Caco-2 (cell line): ENCODE data around the gene TRIM54. TPM values are rescaled to one million over a fixed set of nuclear protein-coding genes. Genes with fewer than 3 reads are reported as not detected.
"Not testable (repeated sequence)": the region's sequence is repeated elsewhere in the genome, so short reads cannot be mapped to it uniquely, and the experiment has no call there.

Experiments used
- BruUV-seq: library from RNA; stranded (reverse); fragments of 400-500 nt; replicated peaks from 2 replicates; lab custom pipeline; 2021; lab: Mats Ljungman, UMichigan
- CTCF ChIA-PET: fragments of 300-600 bp; sonication (Branson Sonifier 250); formaldehyde crosslinking; loops from one replicate; lab custom pipeline; 2022; ENCODE audit warnings: antibody characterized with exemption; lab: Charles Lee
- POLR2A ChIA-PET: fragments of 300-600 bp; sonication (Branson Sonifier 250); formaldehyde crosslinking; loops from one replicate; lab custom pipeline; 2022; ENCODE audit warnings: antibody characterized with exemption; lab: Charles Lee
- DNase-seq, 2 experiments: peaks; one replicate each; pipeline versions ENCODE4 v3.0.0 to v3.0.0-alpha.2; 2020 to 2022
- H3K27me3 ChIP-seq: replicated peaks from 2 replicates; pipeline ENCODE4 v1.6.0; 2011; ENCODE audit warnings: low read length; ENCODE audit not compliant: control insufficient read depth, insufficient read depth
- H3K36me3 ChIP-seq: 2 replicates; pipeline ENCODE4 v1.5.1; 2011; ENCODE audit warnings: low read length; ENCODE audit not compliant: control insufficient read depth, insufficient read depth
- H3K4me1 ChIP-seq: fragments of 250-450 bp; sonication (Bioruptor Pico); 2 replicates; pipeline ENCODE4 v1.5.1; 2020; ENCODE audit warnings: mild to moderate bottlenecking
- H3K4me3 ChIP-seq: 2 replicates; pipeline ENCODE4 v1.5.1; 2011; ENCODE audit warnings: low read depth, mild to moderate bottlenecking, control low read depth, low read length
- H3K9me3 ChIP-seq: fragments of 250-450 bp; sonication (Bioruptor Pico); 2 replicates; pipeline ENCODE4 v1.5.1; 2020; ENCODE audit warnings: mild to moderate bottlenecking, moderate library complexity
- H3K27ac Mint-ChIP-seq: one replicate; pipeline ENCODE4 v1.8.0; 2022; ENCODE audit warnings: mixed read lengths; ENCODE audit not compliant: unreplicated experiment
- H3K27me3 Mint-ChIP-seq: one replicate; pipeline ENCODE4 v1.8.0; 2022; ENCODE audit warnings: mixed read lengths; ENCODE audit not compliant: insufficient read depth, unreplicated experiment
- H3K36me3 Mint-ChIP-seq: one replicate; pipeline ENCODE4 v1.8.0; 2022; ENCODE audit warnings: mild to moderate bottlenecking, mixed read lengths; ENCODE audit not compliant: insufficient read depth, unreplicated experiment
- H3K4me1 Mint-ChIP-seq: one replicate; pipeline ENCODE4 v1.8.0; 2022; ENCODE audit warnings: low read depth, mixed read lengths; ENCODE audit not compliant: unreplicated experiment
- H3K4me3 Mint-ChIP-seq: one replicate; pipeline ENCODE4 v1.8.0; 2022; ENCODE audit warnings: mild to moderate bottlenecking, moderate library complexity, mixed read lengths; ENCODE audit not compliant: unreplicated experiment
- H3K9me3 Mint-ChIP-seq: one replicate; pipeline ENCODE4 v1.8.0; 2022; ENCODE audit warnings: mixed read lengths; ENCODE audit not compliant: unreplicated experiment
- intact Hi-C: fragments of 100-400 bp; cut with micrococcal nuclease; formaldehyde crosslinking; loops from one replicate; pipeline ENCODE4 v1.10.0; 2022; ENCODE audit not compliant: unreplicated experiment
- total RNA-seq: library from RNA; stranded (reverse); gene quantifications from 2 replicates; pipeline ENCODE4 v1.2.3, GENCODE V29; 2022
- TF ChIP-seq, protein P1 (sequence below), 2 experiments: fragments of 200-600 bp in 1 of 2; IDR thresholded peaks; 1 replicate in 1 of 2; 2 replicates in 1 of 2; pipeline versions ENCODE4 v1.5.1 to v1.8.0; 2011 to 2022; ENCODE audit warnings: antibody characterized with exemption in 1 of 2, control low read depth in 1 of 2, inconsistent platforms in 1 of 2, low read depth in 1 of 2, low read length in 1 of 2, mild to moderate bottlenecking in 1 of 2, moderate library complexity in 1 of 2; ENCODE audit not compliant: insufficient read depth in 1 of 2, severe bottlenecking in 1 of 2, unreplicated experiment in 1 of 2

The TRIM54 gene
- total RNA-seq, 1 experiment from 2014 or later, result 0.25 TPM

DNA sequence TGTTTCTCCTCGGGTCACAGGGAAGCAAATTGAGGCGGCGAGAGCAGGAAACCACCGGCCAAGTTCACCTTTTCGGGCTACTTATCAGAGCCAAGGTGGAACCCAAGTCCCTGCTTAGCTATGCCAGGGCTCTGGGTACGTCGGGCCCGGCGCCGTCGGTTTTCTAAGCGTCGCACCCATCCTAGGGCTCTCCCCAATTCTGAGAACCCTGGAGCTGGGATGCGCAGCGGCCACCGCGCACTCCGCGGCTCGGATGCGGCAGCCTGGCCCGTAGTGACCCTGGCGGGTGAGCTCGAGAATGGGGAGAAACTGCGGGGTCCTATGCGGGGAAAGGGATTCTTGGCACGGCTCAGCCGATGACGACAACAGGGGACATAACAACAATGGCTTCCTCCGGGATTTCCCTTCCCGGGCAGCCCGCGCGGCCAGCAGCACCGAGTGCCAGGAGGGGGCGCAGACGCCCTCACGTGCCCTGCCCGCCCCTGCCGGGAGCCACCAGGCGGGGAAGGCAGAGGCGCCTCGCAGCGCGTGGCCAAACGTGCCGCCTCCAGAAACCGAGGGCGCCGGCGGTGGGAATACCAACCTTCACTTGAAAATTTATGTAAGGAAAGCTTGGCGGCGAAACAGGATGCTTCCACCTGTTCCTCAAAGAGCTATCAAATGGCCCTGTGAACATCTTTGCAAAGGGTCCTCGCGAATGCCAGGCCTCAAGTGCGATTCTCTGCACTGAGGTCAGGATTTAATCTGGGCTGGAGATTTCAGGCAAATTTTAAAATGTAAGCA is 17.3 kb upstream of the TRIM54 start:
- intact Hi-C loops, result loop anchor here (1.0 to 5.0 kb wide), 4 partner anchors 15 to 48 kb away; partner anchors contain the start of gene CAD
- BruUV-seq, result no TSS peak
- H3K36me3 ChIP-seq, result no peaks in the 10 kb centered on the region
- H3K27me3 ChIP-seq, result peaks cover 6% of the 10 kb centered on the region; the same call in 1 of the 2 replicates
- Mint-ChIP-seq H3K27me3 (peaks cover 27% of the 10 kb centered on the region), H3K27ac (no peak overlapping the region), H3K4me3 (peak overlapping the region; percentile 74), H3K4me1 (peaks cover 13% of the 10 kb centered on the region), H3K9me3 (no peaks in the 10 kb centered on the region), H3K36me3 (no peaks in the 10 kb centered on the region)
- CTCF ChIA-PET, result interaction anchor here (0.5 to 3.8 kb wide), 9 partner anchors 9 to 305 kb away, joined by 3 to 20 read pairs (median 5); partner anchors contain the start of gene ABHD1
- no peaks in the 10 kb centered on the region for H3K9me3 ChIP-seq
- POLR2A ChIA-PET, result no interaction called here
- TF ChIP-seq, protein P1, sequence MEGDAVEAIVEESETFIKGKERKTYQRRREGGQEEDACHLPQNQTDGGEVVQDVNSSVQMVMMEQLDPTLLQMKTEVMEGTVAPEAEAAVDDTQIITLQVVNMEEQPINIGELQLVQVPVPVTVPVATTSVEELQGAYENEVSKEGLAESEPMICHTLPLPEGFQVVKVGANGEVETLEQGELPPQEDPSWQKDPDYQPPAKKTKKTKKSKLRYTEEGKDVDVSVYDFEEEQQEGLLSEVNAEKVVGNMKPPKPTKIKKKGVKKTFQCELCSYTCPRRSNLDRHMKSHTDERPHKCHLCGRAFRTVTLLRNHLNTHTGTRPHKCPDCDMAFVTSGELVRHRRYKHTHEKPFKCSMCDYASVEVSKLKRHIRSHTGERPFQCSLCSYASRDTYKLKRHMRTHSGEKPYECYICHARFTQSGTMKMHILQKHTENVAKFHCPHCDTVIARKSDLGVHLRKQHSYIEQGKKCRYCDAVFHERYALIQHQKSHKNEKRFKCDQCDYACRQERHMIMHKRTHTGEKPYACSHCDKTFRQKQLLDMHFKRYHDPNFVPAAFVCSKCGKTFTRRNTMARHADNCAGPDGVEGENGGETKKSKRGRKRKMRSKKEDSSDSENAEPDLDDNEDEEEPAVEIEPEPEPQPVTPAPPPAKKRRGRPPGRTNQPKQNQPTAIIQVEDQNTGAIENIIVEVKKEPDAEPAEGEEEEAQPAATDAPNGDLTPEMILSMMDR (IDR thresholded peaks at IDR 0.05; ENCODE audit: insufficient read depth in 1 of 2, low read depth in 1 of 2, low read length in 1 of 2, severe bottlenecking in 1 of 2, unreplicated experiment in 1 of 2), result peak; percentile 78 to 88
- H3K4me1 ChIP-seq, result peaks cover 18% of the 10 kb centered on the region
- DNase-seq, result peak; percentile 80 to 92
- H3K4me3 ChIP-seq, result peak overlapping the region; percentile 50

DNA sequence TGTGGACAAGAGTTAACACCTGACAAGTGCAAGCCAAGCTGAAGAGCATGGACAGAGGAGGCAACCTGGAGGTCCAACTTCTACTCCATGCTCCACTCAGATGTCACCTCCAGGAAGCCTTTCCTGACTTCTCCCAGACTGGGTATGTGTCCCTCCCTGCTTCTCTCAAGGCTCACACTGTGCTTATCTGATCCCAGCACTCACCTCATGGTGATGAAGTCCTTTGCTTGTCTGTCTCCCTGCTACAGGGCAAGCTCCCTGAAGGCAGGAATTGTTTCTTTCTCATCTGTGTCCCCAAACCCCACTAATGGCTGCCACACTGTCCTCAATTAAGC is 16.7 kb upstream of the TRIM54 start:
- peaks cover 6% of the 10 kb centered on the region; the same call in 1 of the 2 replicates for H3K27me3 ChIP-seq
- TF ChIP-seq, protein P1 (IDR thresholded peaks at IDR 0.05; ENCODE audit: insufficient read depth in 1 of 2, low read depth in 1 of 2, low read length in 1 of 2, severe bottlenecking in 1 of 2, unreplicated experiment in 1 of 2), result no peak
- Mint-ChIP-seq H3K4me1 (peaks cover 13% of the 10 kb centered on the region), H3K36me3 (no peaks in the 10 kb centered on the region), H3K9me3 (no peaks in the 10 kb centered on the region), H3K4me3 (peak overlapping the region; percentile 74), H3K27ac (no peak overlapping the region), H3K27me3 (peaks cover 24% of the 10 kb centered on the region)
- DNase-seq, result no peak
- POLR2A ChIA-PET, result no interaction called here
- H3K4me3 ChIP-seq, result no peak overlapping the region
- no peaks in the 10 kb centered on the region for H3K9me3 ChIP-seq
- intact Hi-C loops, result loop anchor here (1.0 kb wide), 3 partner anchors 15 to 38 kb away; no protein-coding TSS in a partner anchor
- BruUV-seq, result no TSS peak
- H3K36me3 ChIP-seq, result no peaks in the 10 kb centered on the region
- peaks cover 18% of the 10 kb centered on the region for H3K4me1 ChIP-seq
- CTCF ChIA-PET, result interaction anchor here (0.5 to 3.8 kb wide), 9 partner anchors 8 to 306 kb away, joined by 3 to 20 read pairs (median 5); partner anchors contain the start of gene ABHD1

DNA sequence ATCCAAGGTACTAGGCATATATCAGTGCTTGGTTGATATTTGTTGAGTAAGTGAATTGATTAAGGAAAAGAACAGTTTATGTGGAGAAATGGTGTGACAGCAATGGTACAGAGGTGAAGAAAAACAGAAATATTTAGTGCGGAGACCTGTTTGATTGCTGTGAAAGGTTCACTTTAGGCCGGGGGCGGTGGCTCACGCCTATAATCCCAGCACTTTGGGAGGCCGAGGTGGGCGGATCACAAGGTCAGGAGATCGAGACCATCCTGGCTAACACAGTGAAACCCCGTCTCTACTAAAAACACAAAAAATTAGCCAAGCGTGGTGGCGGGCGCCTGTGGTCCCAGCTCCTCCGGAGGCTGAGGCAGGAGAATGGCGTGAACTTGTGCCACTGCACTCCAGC is 13.9 kb upstream of the TRIM54 start:
- DNase-seq, intact Hi-C loops, POLR2A ChIA-PET, H3K27me3 Mint-ChIP-seq, H3K36me3 ChIP-seq, H3K4me3 ChIP-seq, H3K27ac Mint-ChIP-seq, H3K9me3 Mint-ChIP-seq, BruUV-seq, H3K4me3 Mint-ChIP-seq, H3K27me3 ChIP-seq, H3K36me3 Mint-ChIP-seq, H3K4me1 Mint-ChIP-seq, H3K9me3 ChIP-seq: not testable (repeated sequence)
- CTCF ChIA-PET, result interaction anchor here (0.7 kb wide), 1 partner anchor 12 kb away, joined by 8 read pairs; no protein-coding TSS in a partner anchor
- peaks cover 11% of the 10 kb centered on the region for H3K4me1 ChIP-seq
